ENCODE data around the gene GGCT.

GGCT gene

GRCh38 chr7:30513762-30514161, 9.1 kb upstream of the GGCT start:
- Histone ChIP-seq H2BK5ac (ENCODE audit: low read depth, low read length, poor library complexity) (no peak overlapping the region), H3K79me1 (ENCODE audit: low read length) (no peaks in the 10 kb centered on the region), H2AK5ac (ENCODE audit: low read length) (no peak overlapping the region), H3K27me3 (ENCODE audit: insufficient read depth, low read length) (no peaks in the 10 kb centered on the region), H3K36me3 (ENCODE audit: control insufficient read depth in 1 of 2, insufficient read depth in 2 of 2, low read length in 2 of 2) (no peaks in the 10 kb centered on the region), H3K27ac (ENCODE audit: low read depth, low read length) (no peak overlapping the region), H3K14ac (ENCODE audit: low read length) (no peak overlapping the region), H3K4me1 (ENCODE audit: control insufficient read depth in 1 of 2, insufficient read depth in 2 of 2, low read length in 2 of 2) (peaks cover 2% of the 10 kb centered on the region in 2 experiments), H4K12ac (ENCODE audit: low read depth, low read length) (no peak overlapping the region), H4K8ac (ENCODE audit: low read depth, low read length) (no peak overlapping the region), H3K79me2 (ENCODE audit: control insufficient read depth, insufficient read depth, low read length, poor library complexity) (no peaks in the 10 kb centered on the region), H3K4me3 (ENCODE audit: low read depth, low read length) (no peak overlapping the region), H4K91ac (ENCODE audit: low read depth, low read length) (no peak overlapping the region), H3K4me2 (ENCODE audit: low read length) (no peak overlapping the region), H3K4ac (ENCODE audit: low read depth, low read length) (no peak overlapping the region), H3K9ac (ENCODE audit: low read length) (no peak overlapping the region), H2BK120ac (ENCODE audit: insufficient read depth, low read length, poor library complexity) (no peak overlapping the region), H3K9me3 (ENCODE audit: insufficient read depth, low read depth, low read length) (no peaks in the 10 kb centered on the region), H3K23ac (ENCODE audit: low read length) (peak overlapping the region; percentile 32), H3K18ac (ENCODE audit: low read length) (no peak overlapping the region), H2BK12ac (ENCODE audit: low read length) (no peak overlapping the region), H2AFZ (ENCODE audit: insufficient read depth, low read length, poor library complexity) (no peak overlapping the region)
- no CpG with 5 or more reads among the region's 2 CpGs for WGBS (ENCODE audit: extremely low coverage, insufficient coverage, insufficient read length)
- no peak for DNase-seq

GRCh38 chr7:30511973-30512662, 7.5 kb upstream of the GGCT start:
- no peak overlapping the region for H3K23ac ChIP-seq (ENCODE audit: low read length)
- H2BK12ac ChIP-seq (ENCODE audit: low read length), result no peak overlapping the region
- peaks cover 2% of the 10 kb centered on the region in 2 experiments for H3K4me1 ChIP-seq (ENCODE audit: control insufficient read depth in 1 of 2, insufficient read depth in 2 of 2, low read length in 2 of 2)
- no peak overlapping the region for H2AFZ ChIP-seq (ENCODE audit: insufficient read depth, low read length, poor library complexity)
- H3K18ac ChIP-seq (ENCODE audit: low read length), result no peak overlapping the region
- no peak overlapping the region for H3K4me3 ChIP-seq (ENCODE audit: low read depth, low read length)
- no peak overlapping the region for H3K27ac ChIP-seq (ENCODE audit: low read depth, low read length)
- H2BK120ac ChIP-seq (ENCODE audit: insufficient read depth, low read length, poor library complexity), result no peak overlapping the region
- H2AK5ac ChIP-seq (ENCODE audit: low read length), result no peak overlapping the region
- H3K79me1 ChIP-seq (ENCODE audit: low read length), result no peaks in the 10 kb centered on the region
- H3K14ac ChIP-seq (ENCODE audit: low read length), result no peak overlapping the region
- no peak overlapping the region for H3K9ac ChIP-seq (ENCODE audit: low read length)
- H3K9me3 ChIP-seq (ENCODE audit: insufficient read depth, low read depth, low read length), result peaks cover under 1% of the 10 kb centered on the region
- H2BK5ac ChIP-seq (ENCODE audit: low read depth, low read length, poor library complexity), result no peak overlapping the region
- H4K91ac ChIP-seq (ENCODE audit: low read depth, low read length), result no peak overlapping the region
- no peak overlapping the region for H4K12ac ChIP-seq (ENCODE audit: low read depth, low read length)
- no peak overlapping the region for H3K4me2 ChIP-seq (ENCODE audit: low read length)
- H3K4ac ChIP-seq (ENCODE audit: low read depth, low read length), result no peak overlapping the region
- no peaks in the 10 kb centered on the region for H3K27me3 ChIP-seq (ENCODE audit: insufficient read depth, low read length)
- no CpG with 5 or more reads among the region's 1 CpG for WGBS (ENCODE audit: extremely low coverage, insufficient coverage, insufficient read length)
- no peaks in the 10 kb centered on the region for H3K79me2 ChIP-seq (ENCODE audit: control insufficient read depth, insufficient read depth, low read length, poor library complexity)
- no peak for DNase-seq
- no peaks in the 10 kb centered on the region for H3K36me3 ChIP-seq (ENCODE audit: control insufficient read depth in 1 of 2, insufficient read depth in 2 of 2, low read length in 2 of 2)
- H4K8ac ChIP-seq (ENCODE audit: low read depth, low read length), result no peak overlapping the region

- no CpG with 5 or more reads among the region's 2 CpGs for WGBS (ENCODE audit: extremely low coverage, insufficient coverage, insufficient read length)
Measured at GRCh38 chr7:30511494-30511893, 6.9 kb upstream of the GGCT start.

GRCh38 chr7:30510124-30511075, 5.8 kb upstream of the GGCT start:
- WGBS (ENCODE audit: extremely low coverage, insufficient coverage, insufficient read length), result no CpG with 5 or more reads among the region's 4 CpGs

More at GRCh38 chr7:30511494-30511893, 6.9 kb upstream of the GGCT start:
- Histone ChIP-seq H2BK120ac (ENCODE audit: insufficient read depth, low read length, poor library complexity) (no peak overlapping the region), H3K23ac (ENCODE audit: low read length) (no peak overlapping the region), H3K18ac (ENCODE audit: low read length) (no peak overlapping the region), H3K9me3 (ENCODE audit: insufficient read depth, low read depth, low read length) (peaks cover 2% of the 10 kb centered on the region), H3K4me3 (ENCODE audit: low read depth, low read length) (no peak overlapping the region), H3K79me1 (ENCODE audit: low read length) (no peaks in the 10 kb centered on the region), H2AFZ (ENCODE audit: insufficient read depth, low read length, poor library complexity) (no peak overlapping the region), H3K4me1 (ENCODE audit: control insufficient read depth in 1 of 2, insufficient read depth in 2 of 2, low read length in 2 of 2) (peaks cover 2% of the 10 kb centered on the region in 2 experiments), H2BK5ac (ENCODE audit: low read depth, low read length, poor library complexity) (no peak overlapping the region), H3K79me2 (ENCODE audit: control insufficient read depth, insufficient read depth, low read length, poor library complexity) (no peaks in the 10 kb centered on the region), H2AK5ac (ENCODE audit: low read length) (no peak overlapping the region), H3K27me3 (ENCODE audit: insufficient read depth, low read length) (no peaks in the 10 kb centered on the region), H3K4me2 (ENCODE audit: low read length) (no peak overlapping the region), H3K27ac (ENCODE audit: low read depth, low read length) (no peak overlapping the region), H4K12ac (ENCODE audit: low read depth, low read length) (no peak overlapping the region), H4K91ac (ENCODE audit: low read depth, low read length) (no peak overlapping the region), H3K9ac (ENCODE audit: low read length) (no peak overlapping the region), H3K36me3 (ENCODE audit: control insufficient read depth in 1 of 2, insufficient read depth in 2 of 2, low read length in 2 of 2) (no peaks in the 10 kb centered on the region), H4K8ac (ENCODE audit: low read depth, low read length) (no peak overlapping the region), H2BK12ac (ENCODE audit: low read length) (no peak overlapping the region), H3K4ac (ENCODE audit: low read depth, low read length) (no peak overlapping the region), H3K14ac (ENCODE audit: low read length) (no peak overlapping the region)
- DNase-seq, result no peak

More at GRCh38 chr7:30510124-30511075, 5.8 kb upstream of the GGCT start:
- Histone ChIP-seq H3K4me2 (ENCODE audit: low read length) (no peak overlapping the region), H4K91ac (ENCODE audit: low read depth, low read length) (no peak overlapping the region), H3K9ac (ENCODE audit: low read length) (no peak overlapping the region), H3K4me3 (ENCODE audit: low read depth, low read length) (no peak overlapping the region), H4K12ac (ENCODE audit: low read depth, low read length) (no peak overlapping the region), H3K27me3 (ENCODE audit: insufficient read depth, low read length) (no peaks in the 10 kb centered on the region), H3K18ac (ENCODE audit: low read length) (no peak overlapping the region), H2BK12ac (ENCODE audit: low read length) (peak overlapping the region; percentile 25), H2BK5ac (ENCODE audit: low read depth, low read length, poor library complexity) (no peak overlapping the region), H3K27ac (ENCODE audit: low read depth, low read length) (no peak overlapping the region), H3K14ac (ENCODE audit: low read length) (no peak overlapping the region), H2AK5ac (ENCODE audit: low read length) (no peak overlapping the region), H3K79me2 (ENCODE audit: control insufficient read depth, insufficient read depth, low read length, poor library complexity) (no peaks in the 10 kb centered on the region), H3K9me3 (ENCODE audit: insufficient read depth, low read depth, low read length) (peaks cover 2% of the 10 kb centered on the region), H3K36me3 (ENCODE audit: control insufficient read depth in 1 of 2, insufficient read depth in 2 of 2, low read length in 2 of 2) (no peaks in the 10 kb centered on the region), H4K8ac (ENCODE audit: low read depth, low read length) (no peak overlapping the region), H2BK120ac (ENCODE audit: insufficient read depth, low read length, poor library complexity) (peak overlapping the region; percentile 36), H3K79me1 (ENCODE audit: low read length) (no peaks in the 10 kb centered on the region), H3K4me1 (ENCODE audit: control insufficient read depth in 1 of 2, insufficient read depth in 2 of 2, low read length in 2 of 2) (peaks cover 2% of the 10 kb centered on the region in 2 experiments), H3K4ac (ENCODE audit: low read depth, low read length) (no peak overlapping the region), H3K23ac (ENCODE audit: low read length) (no peak overlapping the region), H2AFZ (ENCODE audit: insufficient read depth, low read length, poor library complexity) (no peak overlapping the region)
- DNase-seq, result peak in 1 of 2 donors; percentile 58
